ENCODE measurements around the gene GMDS. TPM values are rescaled to one million over a fixed set of nuclear protein-coding genes. Genes with fewer than 3 reads are reported as not detected.

GMDS gene
- total RNA-seq, 3 donors from 2014 or later (not counting 1 experiment from before 2014, with no cell fraction given) = 23.6 to 31.0 (median 26.4) TPM

DNA sequence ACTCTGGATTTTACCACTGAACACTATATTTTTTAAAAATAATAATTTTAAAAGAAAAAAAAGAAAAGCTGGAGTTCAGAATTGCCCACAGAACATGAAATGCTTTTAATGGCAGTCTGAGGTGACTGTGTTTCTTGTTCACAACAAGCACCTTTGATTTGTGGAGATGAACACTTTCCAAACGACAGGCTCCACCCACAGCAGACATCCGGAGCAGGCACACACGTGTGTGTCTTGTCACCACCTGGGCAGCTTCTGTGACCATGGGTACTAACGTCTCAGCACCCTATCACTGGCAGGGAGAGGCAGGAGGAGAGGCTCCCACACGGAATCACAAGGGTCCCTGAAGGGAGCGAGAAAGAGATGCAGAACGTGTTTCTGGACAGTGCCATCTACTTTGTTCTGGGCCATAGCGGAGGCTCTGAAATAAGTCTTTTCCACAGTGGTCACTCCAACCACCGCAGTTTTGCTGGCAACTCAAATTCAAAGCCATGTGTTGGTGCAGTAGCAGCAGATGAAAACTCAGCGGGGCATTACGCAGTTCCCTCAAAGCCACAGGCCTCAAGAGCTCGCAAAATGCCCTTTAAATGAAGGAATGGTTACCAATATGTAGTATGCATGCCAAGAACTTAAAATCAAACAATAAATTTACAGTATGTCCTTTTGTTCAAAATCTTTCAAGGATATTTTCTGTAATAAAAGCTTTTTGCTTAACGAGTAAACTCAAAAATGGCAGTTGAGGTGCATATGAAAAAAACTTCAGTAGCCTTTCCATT lies 393.5 kb downstream of the GMDS start:
- TF ChIP-seq CTCF (IDR thresholded peaks at IDR 0.05) = no peak
- no peaks in the 10 kb centered on the region for H3K9me3 Mint-ChIP-seq
- no peak for DNase-seq
- H3K4me3 Mint-ChIP-seq = no peak overlapping the region
- H3K27me3 ChIP-seq (ENCODE audit: control insufficient read depth, insufficient read depth, low read length) = no peaks in the 10 kb centered on the region
- H3K4me1 Mint-ChIP-seq = no peaks in the 10 kb centered on the region
- ATAC-seq = no peak
- H3K9me3 ChIP-seq (ENCODE audit: control insufficient read depth, insufficient read depth, low read length) = no peaks in the 10 kb centered on the region
- no peaks in the 10 kb centered on the region for H3K36me3 Mint-ChIP-seq
- 90% methylated on average over 13 of the region's 13 CpGs for WGBS (ENCODE audit: insufficient coverage)
- H3K27me3 Mint-ChIP-seq (ENCODE audit: low read depth in 2 of 2) = no peaks in the 10 kb centered on the region
- no peaks in the 10 kb centered on the region for H3K36me3 ChIP-seq (ENCODE audit: control insufficient read depth, insufficient read depth, low read length)
- H3K4me3 ChIP-seq (ENCODE audit: low read length) = no peak overlapping the region
- H3K4me1 ChIP-seq (ENCODE audit: control insufficient read depth, insufficient read depth, low read length) = no peaks in the 10 kb centered on the region
- no peak overlapping the region for H3K27ac Mint-ChIP-seq
- intact Hi-C loops (cut with micrococcal nuclease) = no loop called here
- no peak overlapping the region for H3K27ac ChIP-seq (ENCODE audit: low read length)

- Histone ChIP-seq H3K9me3 (ENCODE audit: control insufficient read depth, insufficient read depth, low read length) (no peaks in the 10 kb centered on the region), H3K4me1 (ENCODE audit: control insufficient read depth, insufficient read depth, low read length) (no peaks in the 10 kb centered on the region), H3K4me3 (ENCODE audit: low read length) (no peak overlapping the region), H3K27me3 (ENCODE audit: control insufficient read depth, insufficient read depth, low read length) (no peaks in the 10 kb centered on the region), H3K27ac (ENCODE audit: low read length) (no peak overlapping the region), H3K36me3 (ENCODE audit: control insufficient read depth, insufficient read depth, low read length) (no peaks in the 10 kb centered on the region)
- no peaks in the 10 kb centered on the region for H3K27me3 Mint-ChIP-seq (ENCODE audit: low read depth in 2 of 2)
- intact Hi-C loops (cut with micrococcal nuclease) = no loop called here
- DNase-seq = no peak
- WGBS (ENCODE audit: insufficient coverage) = 81% methylated on average over 6 of the region's 7 CpGs
- no peaks in the 10 kb centered on the region for H3K9me3 Mint-ChIP-seq
- no peak for TF ChIP-seq CTCF (IDR thresholded peaks at IDR 0.05)
- no peak for ATAC-seq
- no peaks in the 10 kb centered on the region for H3K4me1 Mint-ChIP-seq
- H3K4me3 Mint-ChIP-seq = no peak overlapping the region
- H3K27ac Mint-ChIP-seq = no peak overlapping the region
- no peaks in the 10 kb centered on the region for H3K36me3 Mint-ChIP-seq
Observed at GRCh38 chr6:1850840-1851157, 394.6 kb downstream of the GMDS start.

DNA sequence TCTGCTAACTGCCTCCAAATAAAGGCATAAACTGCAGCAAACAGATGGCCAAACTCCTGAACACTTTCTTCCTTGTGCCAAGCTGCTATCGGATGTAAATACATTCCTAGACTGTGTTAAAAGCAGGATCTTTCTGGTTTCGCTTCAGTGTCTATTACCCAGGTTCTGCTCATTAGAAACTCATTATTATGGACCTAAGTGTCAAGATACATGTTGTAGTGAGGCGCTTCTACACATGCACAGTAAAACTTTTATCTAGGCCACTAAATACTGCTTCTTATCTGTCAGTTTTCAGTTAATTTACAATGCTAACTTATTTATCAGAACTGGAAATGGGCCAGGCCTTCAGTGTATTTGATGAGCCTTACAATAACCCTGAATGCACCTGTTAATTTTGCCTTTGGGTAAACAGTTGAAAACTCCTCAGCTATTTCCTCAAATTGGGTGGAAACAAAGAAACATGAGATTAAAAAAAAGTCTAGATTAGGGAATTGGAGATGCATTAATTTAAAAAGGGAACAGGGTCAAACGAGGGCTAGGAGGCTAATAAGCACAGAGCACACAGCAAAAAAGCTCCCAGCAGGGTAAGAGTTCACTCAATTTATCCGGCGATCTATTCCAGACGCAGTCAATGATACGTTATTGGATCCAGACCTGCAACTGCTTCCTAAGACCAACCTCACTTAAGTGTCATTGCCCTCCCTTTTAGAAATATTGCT lies 395.1 kb downstream of the GMDS start:
- Histone ChIP-seq H3K9me3 (ENCODE audit: control insufficient read depth, insufficient read depth, low read length) (no peaks in the 10 kb centered on the region), H3K4me3 (ENCODE audit: low read length) (no peak overlapping the region), H3K36me3 (ENCODE audit: control insufficient read depth, insufficient read depth, low read length) (no peaks in the 10 kb centered on the region), H3K27me3 (ENCODE audit: control insufficient read depth, insufficient read depth, low read length) (no peaks in the 10 kb centered on the region), H3K4me1 (ENCODE audit: control insufficient read depth, insufficient read depth, low read length) (no peaks in the 10 kb centered on the region), H3K27ac (ENCODE audit: low read length) (no peak overlapping the region)
- no peak for TF ChIP-seq CTCF (IDR thresholded peaks at IDR 0.05)
- no peak for ATAC-seq
- Mint-ChIP-seq H3K9me3 (no peaks in the 10 kb centered on the region), H3K4me1 (no peaks in the 10 kb centered on the region), H3K27ac (no peak overlapping the region), H3K4me3 (no peak overlapping the region), H3K27me3 (ENCODE audit: low read depth in 2 of 2) (no peaks in the 10 kb centered on the region), H3K36me3 (no peaks in the 10 kb centered on the region)
- 95% methylated on average over 8 of the region's 8 CpGs for WGBS (ENCODE audit: insufficient coverage)
- intact Hi-C loops (cut with micrococcal nuclease) = no loop called here
- no peak for DNase-seq
